AG09309 (cell line): ENCODE data around the gene CSNK1G3.

ENCODE experiments used
- DNase-seq: peaks from one replicate; pipeline ENCODE4 v3.0.0-alpha.2; 2010; ENCODE audit warnings: low read depth
- H3K4me3 ChIP-seq: 2 replicates; pipeline ENCODE4 v1.5.1; 2011; ENCODE audit warnings: mild to moderate bottlenecking, low read depth, low read length, moderate library complexity; ENCODE audit not compliant: control insufficient read depth
- CTCF ChIP-seq: IDR thresholded peaks from 2 replicates; pipeline ENCODE4 v1.5.1; 2011; ENCODE audit warnings: mild to moderate bottlenecking, low read depth, low read length, inconsistent platforms; ENCODE audit not compliant: insufficient read depth, control insufficient read depth; ENCODE audit errors: missing control alignments

Gene CSNK1G3

GRCh38 chr5:123537845-123538244, 25.9 kb downstream of the CSNK1G3 start:
- TF ChIP-seq CTCF = no peak
- H3K4me3 ChIP-seq = no peak overlapping the region
- DNase-seq = no peak

- no peak overlapping the region for H3K4me3 ChIP-seq
- no peak for TF ChIP-seq CTCF
- no peak for DNase-seq
Measured at GRCh38 chr5:123538670-123539459, 26.9 kb downstream of the CSNK1G3 start.

- TF ChIP-seq CTCF = no peak
Measured at GRCh38 chr5:123540534-123540933, 28.6 kb downstream of the CSNK1G3 start.

GRCh38 chr5:123543438-123543837, 31.5 kb downstream of the CSNK1G3 start:
- no peak for DNase-seq
- no peak overlapping the region for H3K4me3 ChIP-seq
- TF ChIP-seq CTCF = no peak

More at GRCh38 chr5:123540534-123540933, 28.6 kb downstream of the CSNK1G3 start:
- DNase-seq = no peak
- H3K4me3 ChIP-seq = no peak overlapping the region

- H3K4me3 ChIP-seq = no peak overlapping the region
- no peak for DNase-seq
- TF ChIP-seq CTCF = no peak
Measured at GRCh38 chr5:123545506-123545905, 33.5 kb downstream of the CSNK1G3 start.

GRCh38 chr5:123546657-123547056, 34.7 kb downstream of the CSNK1G3 start:
- no peak for TF ChIP-seq CTCF
- H3K4me3 ChIP-seq = no peak overlapping the region
- DNase-seq = no peak

- no peak for DNase-seq
- no peak overlapping the region for H3K4me3 ChIP-seq
- no peak for TF ChIP-seq CTCF
Measured at GRCh38 chr5:123549256-123549904, 37.4 kb downstream of the CSNK1G3 start.
